HCT116 (cell line): Measurements from ENCODE around the gene MAP7D1.

Source experiments
- CTCF ChIP-seq, 3 experiments: fragments of 200-600 bp in 1 of 3; sonication (generic) in 1 of 3; IDR thresholded peaks in 2 of 3; conservative IDR thresholded peaks in 1 of 3; 2 replicates each; pipeline ENCODE4 v1.5.1; 2012 to 2017; ENCODE audit warnings: low read depth in 2 of 3, low read length in 2 of 3, antibody characterized with exemption in 1 of 3, borderline replicate concordance in 1 of 3, control low read depth in 1 of 3, mild to moderate bottlenecking in 1 of 3, mixed read lengths in 1 of 3, mixed run types in 1 of 3, moderate library complexity in 1 of 3; ENCODE audit not compliant: insufficient read depth in 1 of 3
- ELF1 ChIP-seq: IDR thresholded peaks from 2 replicates; pipeline ENCODE4 v1.6.1; 2012; ENCODE audit warnings: low read depth, borderline replicate concordance
- SP1 ChIP-seq: IDR thresholded peaks from 2 replicates; pipeline ENCODE4 v1.6.1; 2012; ENCODE audit warnings: low read depth

GRCh38 chr1:36151845-36152203, 4.1 kb upstream of the MAP7D1 start:
- TF ChIP-seq CTCF (IDR thresholded peaks at IDR 0.05 in 2 of 3, conservative IDR thresholded peaks at IDR 0.05 in 1 of 3; ENCODE audit: borderline replicate concordance in 1 of 3, insufficient read depth in 1 of 3, low read depth in 2 of 3, low read length in 2 of 3): no peak
- TF ChIP-seq SP1: no peak
- no peak for TF ChIP-seq ELF1
